Neural progenitor cell (in vitro differentiated cells): ENCODE data around the gene PSPN. TPM values are rescaled to one million over a fixed set of nuclear protein-coding genes. Genes with fewer than 3 reads are reported as not detected.

Experiments
- DNase-seq: peaks from one replicate; pipeline ENCODE4 v3.0.0-alpha.2; 2016; ENCODE audit warnings: low spot score
- H2AFZ ChIP-seq: fragments of 200-600 bp; sonication (generic); replicated peaks from 2 replicates; pipeline ENCODE4 v1.6.1; 2016; ENCODE audit warnings: antibody characterized with exemption
- H3F3A ChIP-seq: fragments of 200-600 bp; sonication (generic); 2 replicates; pipeline ENCODE4 v1.6.1; 2016; ENCODE audit warnings: antibody characterized with exemption, low read depth
- H3K27ac ChIP-seq: fragments of 200-600 bp; sonication (generic); 2 replicates; pipeline ENCODE4 v1.5.1; 2016; ENCODE audit warnings: mild to moderate bottlenecking
- H3K27me3 ChIP-seq: fragments of 200-600 bp; sonication (generic); 2 replicates; pipeline ENCODE4 v1.6.1; 2016; ENCODE audit warnings: mild to moderate bottlenecking, moderate library complexity
- H3K36me3 ChIP-seq: fragments of 200-600 bp; sonication (generic); 2 replicates; pipeline ENCODE4 v1.5.1; 2016
- H3K4me1 ChIP-seq: fragments of 200-600 bp; sonication (generic); 2 replicates; pipeline ENCODE4 v1.6.1; 2016; ENCODE audit warnings: mixed run types
- H3K4me2 ChIP-seq: fragments of 200-600 bp; sonication (generic); 2 replicates; pipeline ENCODE4 v1.6.1; 2016
- H3K4me3 ChIP-seq: fragments of 200-600 bp; sonication (generic); 2 replicates; pipeline ENCODE4 v1.5.1; 2016
- H3K79me2 ChIP-seq: fragments of 200-600 bp; sonication (generic); 2 replicates; pipeline ENCODE4 v1.6.1; 2016; ENCODE audit warnings: low read depth
- H3K9ac ChIP-seq: fragments of 200-600 bp; sonication (generic); 2 replicates; pipeline ENCODE4 v1.6.1; 2016
- H3K9me3 ChIP-seq: fragments of 200-600 bp; sonication (generic); 2 replicates; pipeline ENCODE4 v1.5.1; 2016; ENCODE audit warnings: low read depth
- H4K20me1 ChIP-seq: fragments of 200-600 bp; sonication (generic); 2 replicates; pipeline ENCODE4 v1.6.1; 2016; ENCODE audit warnings: low read depth
- H3K27ac Mint-ChIP-seq: 3 replicates; pipeline ENCODE4 v1.8.0; 2021; ENCODE audit warnings: mixed read lengths
- H3K27me3 Mint-ChIP-seq: 2 replicates; pipeline ENCODE4 v1.8.0; 2022; ENCODE audit warnings: low read depth, mild to moderate bottlenecking, inconsistent platforms, moderate library complexity, mixed read lengths; ENCODE audit not compliant: insufficient read depth
- H3K36me3 Mint-ChIP-seq: 3 replicates; pipeline ENCODE4 v1.8.0; 2021; ENCODE audit warnings: mixed read lengths
- H3K4me1 Mint-ChIP-seq: 3 replicates; pipeline ENCODE4 v1.8.0; 2021; ENCODE audit warnings: mixed read lengths
- H3K4me3 Mint-ChIP-seq: 3 replicates; pipeline ENCODE4 v1.8.0; 2021; ENCODE audit warnings: mild to moderate bottlenecking, moderate library complexity, mixed read lengths
- H3K9me3 Mint-ChIP-seq: 3 replicates; pipeline ENCODE4 v1.8.0; 2020; ENCODE audit warnings: mixed read lengths
- CTCF ChIP-seq: fragments of 200-600 bp; sonication (generic); IDR thresholded peaks from 2 replicates; pipeline ENCODE4 v1.5.1; 2017; ENCODE audit warnings: antibody characterized with exemption, mild to moderate bottlenecking
- EZH2 ChIP-seq: fragments of 200-600 bp; sonication (generic); IDR thresholded peaks from 2 replicates; pipeline ENCODE4 v1.6.1; 2017; ENCODE audit warnings: antibody characterized with exemption, mild to moderate bottlenecking, moderate library complexity
- EZH2phosphoT487 ChIP-seq: fragments of 200-600 bp; sonication (generic); IDR thresholded peaks from 2 replicates; pipeline ENCODE4 v1.6.1; 2017; ENCODE audit warnings: antibody characterized with exemption
- total RNA-seq: library from RNA; depleted of rRNA; stranded (reverse); fragments of >200 nt; gene quantifications from 2 replicates; pipeline ENCODE4 v1.2.3, GENCODE V29; 2015; ENCODE audit warnings: low replicate concordance

PSPN gene
- total RNA-seq, 1 donor from 2014 or later = 0.92 TPM

- DNase-seq = peak; percentile 66
Observed at GRCh38 chr19:6417713-6418561, 42.2 kb upstream of the PSPN start.

GRCh38 chr19:6416658-6417405 lies 41.1 kb upstream of the PSPN start:
- H3K36me3 Mint-ChIP-seq = peaks cover 20% of the 10 kb centered on the region
- TF ChIP-seq CTCF (no peak), EZH2phosphoT487 (no peak), EZH2 (no peak)
- H3K27ac Mint-ChIP-seq = no peak overlapping the region
- Histone ChIP-seq H3K9ac (no peak overlapping the region), H3K27ac (no peak overlapping the region), H3K4me1 (no peaks in the 10 kb centered on the region), H4K20me1 (peaks cover 95% of the 10 kb centered on the region), H3K4me3 (no peak overlapping the region), H3K79me2 (peaks cover 50% of the 10 kb centered on the region), H3K9me3 (no peaks in the 10 kb centered on the region), H2AFZ (no peak overlapping the region), H3F3A (peaks cover 44% of the 10 kb centered on the region), H3K27me3 (no peaks in the 10 kb centered on the region), H3K4me2 (no peak overlapping the region), H3K36me3 (no peaks in the 10 kb centered on the region)
- no peak for DNase-seq
- no peaks in the 10 kb centered on the region for H3K9me3 Mint-ChIP-seq
- no peak overlapping the region for H3K4me3 Mint-ChIP-seq
- H3K4me1 Mint-ChIP-seq = peaks cover 2% of the 10 kb centered on the region
- peaks cover 15% of the 10 kb centered on the region for H3K27me3 Mint-ChIP-seq

More at GRCh38 chr19:6417713-6418561, 42.2 kb upstream of the PSPN start:
- peak; percentile 56 for TF ChIP-seq CTCF
- TF ChIP-seq EZH2 = no peak
- no peak for TF ChIP-seq EZH2phosphoT487
- Mint-ChIP-seq H3K36me3 (peaks cover 23% of the 10 kb centered on the region), H3K4me1 (peaks cover 14% of the 10 kb centered on the region), H3K27me3 (peaks cover 16% of the 10 kb centered on the region), H3K27ac (no peak overlapping the region), H3K9me3 (no peaks in the 10 kb centered on the region), H3K4me3 (no peak overlapping the region)
- Histone ChIP-seq H3K36me3 (no peaks in the 10 kb centered on the region), H3K9ac (no peak overlapping the region), H3K4me2 (no peak overlapping the region), H3K27ac (no peak overlapping the region), H3K9me3 (no peaks in the 10 kb centered on the region), H3K4me1 (peaks cover 8% of the 10 kb centered on the region), H3F3A (peaks cover 36% of the 10 kb centered on the region), H4K20me1 (peaks cover 97% of the 10 kb centered on the region), H3K79me2 (peaks cover 61% of the 10 kb centered on the region), H3K27me3 (no peaks in the 10 kb centered on the region), H2AFZ (no peak overlapping the region), H3K4me3 (no peak overlapping the region)

- Mint-ChIP-seq H3K27ac (no peak overlapping the region), H3K27me3 (peaks cover 17% of the 10 kb centered on the region), H3K4me1 (peaks cover 2% of the 10 kb centered on the region), H3K9me3 (no peaks in the 10 kb centered on the region), H3K36me3 (peaks cover 17% of the 10 kb centered on the region), H3K4me3 (no peak overlapping the region)
- Histone ChIP-seq H3K79me2 (peaks cover 38% of the 10 kb centered on the region), H2AFZ (no peak overlapping the region), H3K9me3 (no peaks in the 10 kb centered on the region), H3K4me2 (no peak overlapping the region), H3K4me1 (no peaks in the 10 kb centered on the region), H4K20me1 (peaks cover 88% of the 10 kb centered on the region), H3K27ac (no peak overlapping the region), H3F3A (peaks cover 45% of the 10 kb centered on the region), H3K27me3 (no peaks in the 10 kb centered on the region), H3K36me3 (no peaks in the 10 kb centered on the region), H3K9ac (no peak overlapping the region), H3K4me3 (no peak overlapping the region)
- TF ChIP-seq CTCF (no peak), EZH2phosphoT487 (no peak), EZH2 (no peak)
- no peak for DNase-seq
Observed at GRCh38 chr19:6415591-6416190, 40.0 kb upstream of the PSPN start.
